Measurements from ENCODE around the gene FXYD7. TPM values are rescaled to one million over a fixed set of nuclear protein-coding genes. Genes with fewer than 3 reads are reported as not detected.
A peak's percentile ranks its signal among the peaks of the same experiment; 100 is the strongest.

The FXYD7 gene
- total and polyA plus RNA-seq, 9 of the 15 experiments (the other 6 are each of a cell fraction or from before 2014, with no cell fraction given): 0.10 to 0.80 (median 0.31) TPM; not detected in 3

DNA sequence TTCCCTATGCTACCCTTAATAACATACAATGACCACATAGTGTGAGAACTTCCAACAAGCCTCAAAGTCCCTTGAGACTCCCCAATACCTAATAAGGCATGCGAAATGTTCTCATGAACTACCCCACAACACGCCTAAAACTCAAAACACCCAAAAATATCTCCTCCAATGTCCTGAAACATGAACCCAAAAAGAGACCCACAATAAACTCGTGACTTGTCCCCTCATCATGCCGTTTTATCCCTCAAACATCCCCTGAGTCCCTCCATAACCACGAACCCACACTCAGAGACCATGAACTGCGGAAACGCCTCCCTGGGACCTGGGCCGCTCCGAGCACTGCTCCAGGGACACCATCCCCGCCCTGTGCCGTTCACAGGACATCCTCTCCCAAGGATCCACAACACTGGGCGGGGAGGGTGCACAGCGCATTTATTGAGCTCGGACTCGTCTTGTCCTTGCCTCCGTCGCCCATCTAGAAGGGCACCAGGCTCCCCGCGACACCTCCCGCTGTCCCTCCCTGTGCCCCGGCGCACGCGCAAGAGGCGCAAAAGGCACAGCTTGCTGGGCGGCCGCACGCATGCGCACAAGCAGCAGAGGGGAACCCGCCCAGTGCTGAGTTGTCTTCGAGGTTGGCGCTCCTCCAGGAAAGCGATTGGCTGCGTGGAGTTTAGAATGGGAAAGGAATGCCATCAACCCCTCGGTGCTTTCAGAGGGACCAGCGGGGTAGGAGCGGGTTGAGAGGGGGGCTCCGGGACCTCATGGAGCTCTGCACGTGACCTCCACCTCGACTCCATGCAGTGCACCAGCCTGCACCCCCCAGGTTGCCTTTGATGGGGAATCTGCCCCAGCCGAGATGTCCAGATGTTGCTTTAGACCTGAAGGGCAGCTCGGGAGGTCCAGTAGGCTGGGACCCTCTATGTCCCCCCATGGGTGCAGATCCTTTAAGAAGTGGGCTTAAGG lies 18.7 kb upstream of the FXYD7 start:
- DNase-seq (ENCODE audit: extremely low read depth in 1 of 4, low spot score in 3 of 4) (peak; percentile 94 to 99 (median 98)), ATAC-seq (peak; percentile 98), FAIRE-seq (peak; percentile 98)
- in situ Hi-C loops (cut with MboI): loop anchor here (5.0 kb wide), 1 partner anchor 57 kb away; no protein-coding TSS in a partner anchor
- ChIA-PET CTCF (ENCODE audit: low intra/inter-chr PET ratio) (no interaction called here), POLR2A (interaction anchor here (0.5 to 1.4 kb wide), 7 partner anchors 17 to 428 kb away, joined by 3 to 5 read pairs (median 3); no protein-coding TSS in a partner anchor)
- peak overlapping the region; percentile 99 for H2AFZ ChIP-seq (ENCODE audit: low read depth, low read length)
- H3K9ac ChIP-seq (ENCODE audit: insufficient read depth in 1 of 2, low read depth in 2 of 2, low read length in 2 of 2): peak overlapping the region; percentile 67 to 92
- no peaks in the 10 kb centered on the region for H3K9me1 ChIP-seq (ENCODE audit: control insufficient read depth, insufficient read depth, low read length)
- H3K36me3 ChIP-seq (ENCODE audit: control insufficient read depth, insufficient read depth, low read length): no peaks in the 10 kb centered on the region
- peak overlapping the region; percentile 92 for H3K4me2 ChIP-seq (ENCODE audit: insufficient read depth, low read length)
- 11% methylated on average over 42 of the region's 42 CpGs for WGBS (ENCODE audit: insufficient coverage, low coverage, missing lambda C conversion rate)
- no TSS peak for BruUV-seq (replicated peaks)
- H3K79me2 ChIP-seq (ENCODE audit: control insufficient read depth, insufficient read depth, low read length): no peaks in the 10 kb centered on the region
- peaks cover 0 to 10% of the 10 kb centered on the region in 2 experiments; a peak in 1 of 5 replicates for H3K27me3 ChIP-seq (ENCODE audit: control insufficient read depth in 2 of 2, insufficient read depth in 2 of 2, low read length in 2 of 2)
- peaks cover 8 to 34% of the 10 kb centered on the region in 2 experiments; a peak in 4 of 5 replicates for H3K4me1 ChIP-seq (replicated peaks in 1 of 2; ENCODE audit: control insufficient read depth in 2 of 2, insufficient read depth in 2 of 2, low read length in 2 of 2)
- intact Hi-C loops (cut with micrococcal nuclease): no loop called here
- no peaks in the 10 kb centered on the region for H3K9me3 ChIP-seq (replicated peaks; ENCODE audit: control insufficient read depth, insufficient read depth, low read depth, low read length)
- H3K4me3 ChIP-seq: peak overlapping the region; percentile 39
- no peaks in the 10 kb centered on the region for H4K20me1 ChIP-seq (replicated peaks; ENCODE audit: control insufficient read depth, insufficient read depth, low read length)
- peak overlapping the region; percentile 29; the same call in 2 of the 3 replicates for H3K27ac ChIP-seq (ENCODE audit: extremely low read depth, low read depth, low read length)
- TF ChIP-seq ATF1 (CRISPR knock-in tag; IDR thresholded peaks at IDR 0.05): no peak
- TF ChIP-seq ATF1 (tag; IDR thresholded peaks at IDR 0.05): peak; percentile 13; the same call in 1 of the 2 replicates
- 0 out of 2 replicates have a peak, but pooled peaks have one; percentile 57 for TF ChIP-seq ZNF224 (CRISPR knock-in tag; IDR thresholded peaks at IDR 0.05)
- TF ChIP-seq STAT5A (IDR thresholded peaks at IDR 0.05; ENCODE audit: borderline replicate concordance, low read length): no peak
- peak; percentile 83; the same call in 1 of the 2 replicates for TF ChIP-seq HDGF (IDR thresholded peaks at IDR 0.05)
- TF ChIP-seq E2F6 (IDR thresholded peaks at IDR 0.05; ENCODE audit: borderline replicate concordance in 1 of 2, extremely low read depth in 1 of 2, insufficient read depth in 1 of 2, insufficient read length in 1 of 2, low read depth in 1 of 2, low read length in 1 of 2, poor library complexity in 1 of 2, severe bottlenecking in 1 of 2): peak; percentile 85 to 91
- TF ChIP-seq ZFX (CRISPR knock-in tag; IDR thresholded peaks at IDR 0.05): peak; percentile 91
- TF ChIP-seq TAF1 (IDR thresholded peaks at IDR 0.05; ENCODE audit: control insufficient read depth, extremely low read depth, insufficient read depth, low read length, severe bottlenecking): no peak
- TF ChIP-seq POLR2B (IDR thresholded peaks at IDR 0.05; ENCODE audit: low read depth, partially characterized antibody): peak; percentile 97
- TF ChIP-seq FOXP1 (CRISPR knock-in tag; IDR thresholded peaks at IDR 0.05): 0 out of 2 replicates have a peak, but pooled peaks have one; percentile 40
- peak; percentile 75 for TF ChIP-seq RBFOX2 (IDR thresholded peaks at IDR 0.05; ENCODE audit: low read depth, low read length)
- TF ChIP-seq SMAD3 (CRISPR knock-in tag; conservative IDR thresholded peaks at IDR 0.05): no peak
- TF ChIP-seq, protein P1, sequence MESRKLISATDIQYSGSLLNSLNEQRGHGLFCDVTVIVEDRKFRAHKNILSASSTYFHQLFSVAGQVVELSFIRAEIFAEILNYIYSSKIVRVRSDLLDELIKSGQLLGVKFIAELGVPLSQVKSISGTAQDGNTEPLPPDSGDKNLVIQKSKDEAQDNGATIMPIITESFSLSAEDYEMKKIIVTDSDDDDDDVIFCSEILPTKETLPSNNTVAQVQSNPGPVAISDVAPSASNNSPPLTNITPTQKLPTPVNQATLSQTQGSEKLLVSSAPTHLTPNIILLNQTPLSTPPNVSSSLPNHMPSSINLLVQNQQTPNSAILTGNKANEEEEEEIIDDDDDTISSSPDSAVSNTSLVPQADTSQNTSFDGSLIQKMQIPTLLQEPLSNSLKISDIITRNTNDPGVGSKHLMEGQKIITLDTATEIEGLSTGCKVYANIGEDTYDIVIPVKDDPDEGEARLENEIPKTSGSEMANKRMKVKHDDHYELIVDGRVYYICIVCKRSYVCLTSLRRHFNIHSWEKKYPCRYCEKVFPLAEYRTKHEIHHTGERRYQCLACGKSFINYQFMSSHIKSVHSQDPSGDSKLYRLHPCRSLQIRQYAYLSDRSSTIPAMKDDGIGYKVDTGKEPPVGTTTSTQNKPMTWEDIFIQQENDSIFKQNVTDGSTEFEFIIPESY (CRISPR knock-in tag; IDR thresholded peaks at IDR 0.05): peak; percentile 43; the same call in 1 of the 2 replicates
- TF ChIP-seq SRF (CRISPR knock-in tag; IDR thresholded peaks at IDR 0.05): peak in 1 of 2 experiments; percentile 40; a peak in 2 of 4 replicates
- no peak for TF ChIP-seq KLF13 (tag; IDR thresholded peaks at IDR 0.05; ENCODE audit: borderline replicate concordance, low read depth)
- TF ChIP-seq FOXK2 (conservative IDR thresholded peaks at IDR 0.05 in 1 of 2, IDR thresholded peaks at IDR 0.05 in 1 of 2; ENCODE audit: low read depth in 2 of 2): peak in 1 of 2 experiments; percentile 44; a peak in 2 of 4 replicates
- peak; percentile 82 for TF ChIP-seq SUPT5H (IDR thresholded peaks at IDR 0.05)
